Measurements from ENCODE around the gene RAB31.

DNA sequence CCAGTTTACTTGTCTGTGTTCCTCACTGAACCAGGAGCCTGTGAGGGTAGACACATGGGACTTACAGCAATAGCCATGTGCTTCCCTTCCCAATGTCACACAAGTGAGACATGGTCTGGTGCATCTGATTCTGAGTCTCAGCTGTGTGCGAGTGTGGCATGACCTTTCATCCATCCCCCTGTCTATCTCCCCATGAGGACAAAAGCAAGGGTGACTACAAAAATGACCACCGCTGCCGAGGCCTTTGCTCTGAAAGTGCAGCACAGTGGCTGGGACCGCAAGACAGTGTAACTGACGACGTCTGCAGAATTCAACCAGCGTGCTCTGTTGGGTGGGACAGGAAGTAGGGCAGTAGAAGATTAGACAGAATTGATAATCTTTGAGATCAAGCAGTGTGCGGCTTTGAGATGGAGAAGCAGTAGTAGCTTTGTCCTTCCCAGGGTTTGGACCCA lies 50.5 kb downstream of the RAB31 start:
- TF ChIP-seq, protein P1, sequence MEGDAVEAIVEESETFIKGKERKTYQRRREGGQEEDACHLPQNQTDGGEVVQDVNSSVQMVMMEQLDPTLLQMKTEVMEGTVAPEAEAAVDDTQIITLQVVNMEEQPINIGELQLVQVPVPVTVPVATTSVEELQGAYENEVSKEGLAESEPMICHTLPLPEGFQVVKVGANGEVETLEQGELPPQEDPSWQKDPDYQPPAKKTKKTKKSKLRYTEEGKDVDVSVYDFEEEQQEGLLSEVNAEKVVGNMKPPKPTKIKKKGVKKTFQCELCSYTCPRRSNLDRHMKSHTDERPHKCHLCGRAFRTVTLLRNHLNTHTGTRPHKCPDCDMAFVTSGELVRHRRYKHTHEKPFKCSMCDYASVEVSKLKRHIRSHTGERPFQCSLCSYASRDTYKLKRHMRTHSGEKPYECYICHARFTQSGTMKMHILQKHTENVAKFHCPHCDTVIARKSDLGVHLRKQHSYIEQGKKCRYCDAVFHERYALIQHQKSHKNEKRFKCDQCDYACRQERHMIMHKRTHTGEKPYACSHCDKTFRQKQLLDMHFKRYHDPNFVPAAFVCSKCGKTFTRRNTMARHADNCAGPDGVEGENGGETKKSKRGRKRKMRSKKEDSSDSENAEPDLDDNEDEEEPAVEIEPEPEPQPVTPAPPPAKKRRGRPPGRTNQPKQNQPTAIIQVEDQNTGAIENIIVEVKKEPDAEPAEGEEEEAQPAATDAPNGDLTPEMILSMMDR (IDR thresholded peaks at IDR 0.05), result no peak
- no peak for TF ChIP-seq POLR2AphosphoS5 (IDR thresholded peaks at IDR 0.05; ENCODE audit: low read depth, low read length)
- TF ChIP-seq, protein P2, sequence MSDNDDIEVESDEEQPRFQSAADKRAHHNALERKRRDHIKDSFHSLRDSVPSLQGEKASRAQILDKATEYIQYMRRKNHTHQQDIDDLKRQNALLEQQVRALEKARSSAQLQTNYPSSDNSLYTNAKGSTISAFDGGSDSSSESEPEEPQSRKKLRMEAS (IDR thresholded peaks at IDR 0.05; ENCODE audit: low read depth), result no peak
- no peak for TF ChIP-seq EP300 (IDR thresholded peaks at IDR 0.05; ENCODE audit: borderline replicate concordance in 1 of 2, low read depth in 1 of 2, low read length in 1 of 2)
- no peak for TF ChIP-seq CHD2 (IDR thresholded peaks at IDR 0.05; ENCODE audit: low read length, partially characterized antibody)
- TF ChIP-seq RFX5 (IDR thresholded peaks at IDR 0.05; ENCODE audit: low read length), result no peak

All from SK-N-SH (cell line).